Hematopoietic multipotent progenitor cell treated with erythropoietin and hydrocortisone succinate and interleukin-3 and kit ligand, for 8 days (in vitro differentiated cells): ENCODE results near the gene MYO18B.

Experiments
- DNase-seq: peaks from one replicate; pipeline ENCODE4 v3.0.0-alpha.2; 2015

Gene MYO18B

GRCh38 chr22:26065847-26066246 lies 323.9 kb downstream of the MYO18B start:
- no peak for DNase-seq

GRCh38 chr22:26066534-26066933 lies 324.5 kb downstream of the MYO18B start:
- no peak for DNase-seq

GRCh38 chr22:26068571-26068970 lies 326.6 kb downstream of the MYO18B start:
- no peak for DNase-seq

GRCh38 chr22:26072621-26073020 lies 330.6 kb downstream of the MYO18B start:
- DNase-seq, result no peak

- DNase-seq, result no peak
Observed at GRCh38 chr22:26075251-26075650, 333.3 kb downstream of the MYO18B start.

GRCh38 chr22:26079009-26079408 lies 337.0 kb downstream of the MYO18B start:
- no peak for DNase-seq
